Measurements from ENCODE around the gene CELA2A. TPM values are rescaled to one million over a fixed set of nuclear protein-coding genes. Genes with fewer than 3 reads are reported as not detected.

Gene CELA2A
- total and polyA plus RNA-seq, 9 of the 15 experiments (the other 6 are each of a cell fraction or from before 2014, with no cell fraction given), result 0.62 TPM; not detected in 8

- TF ChIP-seq MCM2 (IDR thresholded peaks at IDR 0.05; ENCODE audit: low read depth), result no peak
- TF ChIP-seq TFE3 (CRISPR knock-in tag; IDR thresholded peaks at IDR 0.05), result no peak
- peak in 1 of 2 experiments; percentile 42; a peak in 1 of 4 replicates for TF ChIP-seq HDAC1 (IDR thresholded peaks at IDR 0.05)
- TF ChIP-seq ZNF431 (CRISPR knock-in tag; IDR thresholded peaks at IDR 0.05), result no peak
- TF ChIP-seq ZBTB33 (CRISPR knock-in tag; IDR thresholded peaks at IDR 0.05), result peak; percentile 63
- TF ChIP-seq TEAD4 (IDR thresholded peaks at IDR 0.05; ENCODE audit: low read length), result peak; percentile 84
- TF ChIP-seq TEAD4 (CRISPR knock-in tag; IDR thresholded peaks at IDR 0.05; ENCODE audit: borderline replicate concordance), result no peak
- TF ChIP-seq E2F1 (CRISPR knock-in tag; IDR thresholded peaks at IDR 0.05), result no peak
- peak in 1 of 3 experiments; percentile 71 for TF ChIP-seq YY1 (IDR thresholded peaks at IDR 0.05; ENCODE audit: borderline replicate concordance in 1 of 3, control insufficient read depth in 1 of 3, extremely low read depth in 1 of 3, insufficient read depth in 3 of 3, insufficient read length in 1 of 3, insufficient replicate concordance in 2 of 3, low read depth in 1 of 3, low read length in 2 of 3)
- TF ChIP-seq ATF1 (CRISPR knock-in tag; IDR thresholded peaks at IDR 0.05), result no peak
- TF ChIP-seq ATF1 (tag; IDR thresholded peaks at IDR 0.05), result 0 out of 2 replicates have a peak, but pooled peaks have one; percentile 27
- TF ChIP-seq ZNF318 (IDR thresholded peaks at IDR 0.05; ENCODE audit: borderline replicate concordance in 1 of 2, low read depth in 1 of 2), result no peak
- peak; percentile 48 to 58; a peak in 2 of 4 replicates for TF ChIP-seq FOXK2 (conservative IDR thresholded peaks at IDR 0.05 in 1 of 2, IDR thresholded peaks at IDR 0.05 in 1 of 2; ENCODE audit: low read depth in 2 of 2)
- peak; percentile 92 for TF ChIP-seq CBFA2T2 (conservative IDR thresholded peaks at IDR 0.05)
Observed at GRCh38 chr1:15424146-15424667, 32.3 kb upstream of the CELA2A start (continued).

All from K562 (cell line).